HepG2 (cell line): ENCODE results near the gene ZNF655. TPM values are rescaled to one million over a fixed set of nuclear protein-coding genes. Genes with fewer than 3 reads are reported as not detected.
A peak's percentile ranks its signal among the peaks of the same experiment; 100 is the strongest.

Experiments used
- ARID5B ChIP-seq: IDR thresholded peaks from 2 replicates; pipeline ENCODE4 v1.4.0; 2020; ENCODE audit warnings: mild to moderate bottlenecking, missing genetic modification reagents
- ATF4 ChIP-seq, 2 experiments: fragments of 450-650 bp in 1 of 2; sonication (generic) in 1 of 2; formaldehyde crosslinking; IDR thresholded peaks; 2 replicates each; pipeline versions ENCODE4 v1.5.0 to v1.8.0; 2020 to 2022; ENCODE audit warnings: mild to moderate bottlenecking in 1 of 2, missing genetic modification reagents in 1 of 2
- BHLHE40 ChIP-seq: IDR thresholded peaks from 2 replicates; pipeline ENCODE4 v1.6.1; 2011; ENCODE audit warnings: low read length, improper control_type of control experiment
- CHD2 ChIP-seq: IDR thresholded peaks from 2 replicates; pipeline ENCODE4 v1.6.1; 2011; ENCODE audit warnings: low read depth, low read length, improper control_type of control experiment
- FOXA3 ChIP-seq: IDR thresholded peaks from 2 replicates; pipeline ENCODE4 v1.6.1; 2016; ENCODE audit warnings: missing genetic modification reagents, missing compliant biosample characterization
- FOXP1 ChIP-seq, 2 experiments: fragments of 450-650 bp in 1 of 2; IDR thresholded peaks; 2 replicates each; pipeline ENCODE4 v1.6.1; 2017 to 2018; ENCODE audit warnings: antibody characterized with exemption in 1 of 2
- HCFC1 ChIP-seq: fragments of 150-350 bp; IDR thresholded peaks from 2 replicates; pipeline ENCODE4 v1.6.1; 2014; ENCODE audit warnings: low read depth, low read length
- IKZF1 ChIP-seq: fragments of 450-650 bp; IDR thresholded peaks from 2 replicates; pipeline ENCODE4 v1.7.1; 2016
- ISX ChIP-seq: sonication (generic); formaldehyde crosslinking; conservative IDR thresholded peaks from 2 replicates; pipeline ENCODE4 v1.5.0; 2020; ENCODE audit warnings: missing genetic modification reagents
- NFATC3 ChIP-seq: sonication (generic); formaldehyde crosslinking; IDR thresholded peaks from 2 replicates; pipeline ENCODE4 v1.5.1; 2020; ENCODE audit warnings: mild to moderate bottlenecking, missing genetic modification reagents
- PHF20 ChIP-seq: sonication (generic); formaldehyde crosslinking; IDR thresholded peaks from 2 replicates; pipeline ENCODE4 v1.5.0; 2020; ENCODE audit warnings: mild to moderate bottlenecking, missing genetic modification reagents
- PLRG1 ChIP-seq: fragments of 450-650 bp; conservative IDR thresholded peaks from 2 replicates; pipeline ENCODE4 v1.6.1; 2016
- PRDM4 ChIP-seq: sonication (generic); formaldehyde crosslinking; IDR thresholded peaks from 2 replicates; pipeline ENCODE4 v1.9.0; 2021; ENCODE audit warnings: missing genetic modification reagents, borderline replicate concordance
- RCOR2 ChIP-seq: IDR thresholded peaks from 2 replicates; pipeline ENCODE4 v1.6.1; 2016; ENCODE audit warnings: missing biosample characterization, missing genetic modification reagents
- RFX3 ChIP-seq: IDR thresholded peaks from 2 replicates; pipeline ENCODE4 v1.6.1; 2016; ENCODE audit warnings: missing biosample characterization, missing genetic modification reagents
- RFX5 ChIP-seq: IDR thresholded peaks from 2 replicates; pipeline ENCODE4 v1.6.1; 2011; ENCODE audit warnings: low read depth, low read length, improper control_type of control experiment
- STAT5B ChIP-seq: sonication (generic); formaldehyde crosslinking; IDR thresholded peaks from 2 replicates; pipeline ENCODE4 v1.4.0; 2020; ENCODE audit warnings: missing genetic modification reagents
- ZBED4 ChIP-seq: sonication (generic); formaldehyde crosslinking; IDR thresholded peaks from 2 replicates; pipeline ENCODE4 v1.4.0; 2020; ENCODE audit warnings: missing genetic modification reagents, borderline replicate concordance
- ZEB1 ChIP-seq: IDR thresholded peaks from 2 replicates; pipeline ENCODE4 v1.6.1; 2012; ENCODE audit warnings: mild to moderate bottlenecking, low read depth, inconsistent platforms; ENCODE audit not compliant: insufficient replicate concordance
- ZNF333 ChIP-seq: sonication (generic); formaldehyde crosslinking; IDR thresholded peaks from 2 replicates; pipeline ENCODE4 v1.4.0; 2020; ENCODE audit warnings: mild to moderate bottlenecking, missing genetic modification reagents, borderline replicate concordance
- ZNF792 ChIP-seq: IDR thresholded peaks from 2 replicates; pipeline ENCODE4 v1.6.1; 2016
- ZNF841 ChIP-seq: sonication (generic); formaldehyde crosslinking; IDR thresholded peaks from 2 replicates; pipeline ENCODE4 v1.8.1; 2023; ENCODE audit warnings: missing genetic modification reagents, borderline replicate concordance
- polyA plus RNA-seq, 8 experiments: library from polyadenylated mRNA; depleted of rRNA in 3 of 8; stranded (reverse) in 7 of 8; unstranded in 1 of 8; fragments of >200 nt; fragmentation: Illumina TruSeq in 4 of 8; extraction: Trizol in 4 of 8; gene quantifications; 2 replicates each; pipeline versions ENCODE4 v1.2.1 to v1.2.3, GENCODE V29; 2011 to 2016; ENCODE audit warnings: low read depth in 4 of 8, missing spikeins in 1 of 8, mixed read lengths in 1 of 8; ENCODE audit not compliant: insufficient read depth in 1 of 8
- total RNA-seq, 5 experiments: library from RNA; depleted of rRNA; stranded (reverse); fragments of >200 nt; fragmentation: Illumina TruSeq; extraction: Trizol; gene quantifications; 2 replicates each; pipeline ENCODE4 v1.2.3, GENCODE V29; 2016; ENCODE audit warnings: low read depth in 1 of 5

The ZNF655 gene
- total and polyA plus RNA-seq, 2 of the 13 experiments (the other 11 are each of a cell fraction or from before 2014, with no cell fraction given) = 53.4 to 75.6 TPM

GRCh38 chr7:99562832-99563231, 4.4 kb downstream of the ZNF655 start (continued):
- 0 out of 2 replicates have a peak, but pooled peaks have one; percentile 21 for TF ChIP-seq ARID5B
- no peak for TF ChIP-seq PRDM4
- TF ChIP-seq RFX3 (CRISPR knock-in tag) = no peak
- 0 out of 4 replicates have a peak, but pooled peaks of 1 of the 2 experiments have one; percentile 14 for TF ChIP-seq ATF4 (CRISPR knock-in tag; IDR thresholded peaks at IDR 0.05)
- TF ChIP-seq ZNF792 (CRISPR knock-in tag) = no peak
- TF ChIP-seq IKZF1 = no peak
- no peak for TF ChIP-seq PLRG1
- TF ChIP-seq ZNF841 (CRISPR knock-in tag) = no peak
- no peak for TF ChIP-seq NFATC3 (CRISPR knock-in tag)
- no peak for TF ChIP-seq ZEB1
- no peak for TF ChIP-seq FOXP1 (IDR thresholded peaks at IDR 0.05)
- 0 out of 2 replicates have a peak, but pooled peaks have one; percentile 9 for TF ChIP-seq FOXP1 (CRISPR knock-in tag; IDR thresholded peaks at IDR 0.05)
- no peak for TF ChIP-seq ISX
- 0 out of 2 replicates have a peak, but pooled peaks have one; percentile 36 for TF ChIP-seq FOXA3 (CRISPR knock-in tag)
- TF ChIP-seq ZNF333 (CRISPR knock-in tag) = no peak
- no peak for TF ChIP-seq STAT5B (CRISPR knock-in tag)
- TF ChIP-seq HCFC1 = no peak
- no peak for TF ChIP-seq CHD2
- TF ChIP-seq ZBED4 (CRISPR knock-in tag) = no peak
- no peak for TF ChIP-seq PHF20 (CRISPR knock-in tag)
- TF ChIP-seq RCOR2 (CRISPR knock-in tag) = no peak
- TF ChIP-seq BHLHE40 = no peak
- no peak for TF ChIP-seq RFX5
